Hippocampal formation (tissue), 2 donors: ENCODE measurements around the gene ATXN1.

Source experiments
- DNase-seq, 2 donors: peaks; one replicate each; lab custom pipeline; 2025; lab: John Stamatoyannopoulos, UW

ATXN1 gene

GRCh38 chr6:16498237-16498636 lies 263.0 kb downstream of the ATXN1 start:
- DNase-seq = no peak

- DNase-seq = no peak
Observed at GRCh38 chr6:16496991-16497801, 264.1 kb downstream of the ATXN1 start.

- DNase-seq = no peak
Observed at GRCh38 chr6:16496210-16496609, 265.1 kb downstream of the ATXN1 start.

- DNase-seq = no peak
Observed at GRCh38 chr6:16494793-16495192, 266.5 kb downstream of the ATXN1 start.

GRCh38 chr6:16493802-16494201 lies 267.5 kb downstream of the ATXN1 start:
- DNase-seq = no peak

GRCh38 chr6:16493112-16493511 lies 268.1 kb downstream of the ATXN1 start:
- DNase-seq = no peak

GRCh38 chr6:16491666-16492313 lies 269.5 kb downstream of the ATXN1 start:
- no peak for DNase-seq

- DNase-seq = no peak
Observed at GRCh38 chr6:16490616-16491015, 270.6 kb downstream of the ATXN1 start.

GRCh38 chr6:16488813-16489212 lies 272.4 kb downstream of the ATXN1 start:
- no peak for DNase-seq

GRCh38 chr6:16487996-16488674 lies 273.1 kb downstream of the ATXN1 start:
- no peak for DNase-seq

- no peak for DNase-seq
Observed at GRCh38 chr6:16486661-16487060, 274.6 kb downstream of the ATXN1 start.

GRCh38 chr6:16483315-16483875 lies 277.9 kb downstream of the ATXN1 start:
- no peak for DNase-seq

- no peak for DNase-seq
Observed at GRCh38 chr6:16482702-16483314, 278.5 kb downstream of the ATXN1 start.

- DNase-seq = no peak
Observed at GRCh38 chr6:16481697-16482399, 279.4 kb downstream of the ATXN1 start.

GRCh38 chr6:16480763-16481560 lies 280.3 kb downstream of the ATXN1 start:
- no peak for DNase-seq

GRCh38 chr6:16477367-16478149 lies 283.7 kb downstream of the ATXN1 start:
- DNase-seq = no peak

- DNase-seq = no peak
Observed at GRCh38 chr6:16476861-16477260, 284.4 kb downstream of the ATXN1 start.

- DNase-seq = no peak
Observed at GRCh38 chr6:16475494-16475781, 285.8 kb downstream of the ATXN1 start.

- no peak for DNase-seq
Observed at GRCh38 chr6:16474772-16475493, 286.3 kb downstream of the ATXN1 start.
